ENCODE measurements around the gene PDE11A. TPM values are rescaled to one million over a fixed set of nuclear protein-coding genes. Genes with fewer than 3 reads are reported as not detected.
"Not testable (repeated sequence)": the region's sequence is repeated elsewhere in the genome, so short reads cannot be mapped to it uniquely, and the experiment has no call there.

PDE11A gene
- total RNA-seq, 1 donor = under 0.01 TPM

DNA sequence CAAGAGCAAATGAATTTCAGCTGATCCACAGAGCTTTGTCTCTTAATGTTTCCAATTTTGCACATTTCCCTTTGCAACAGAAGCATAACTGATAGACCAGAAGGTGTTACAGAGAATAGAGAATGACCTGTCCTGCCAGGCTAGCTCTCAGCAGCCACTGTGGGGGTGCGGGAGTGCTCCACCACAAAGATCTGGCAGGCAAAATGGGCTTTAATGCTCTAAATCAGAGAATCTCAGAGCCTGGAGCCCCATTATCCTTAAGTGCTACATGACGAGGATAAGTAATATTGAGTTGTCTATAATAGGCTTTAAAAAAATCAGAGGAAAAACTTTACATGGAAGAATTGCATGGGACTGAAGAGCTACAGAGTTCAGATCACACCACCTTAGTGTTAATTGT lies 245.7 kb downstream of the PDE11A start:
- H3K27me3 ChIP-seq (ENCODE audit: insufficient read depth, low read length) = no peaks in the 10 kb centered on the region
- no peaks in the 10 kb centered on the region for H3K9me3 ChIP-seq (ENCODE audit: low read depth, low read length)
- no peak overlapping the region for H3K4me3 ChIP-seq (ENCODE audit: low read length)

GRCh38 chr2:177822941-177823340 lies 249.6 kb downstream of the PDE11A start:
- no peaks in the 10 kb centered on the region for H3K27me3 ChIP-seq (ENCODE audit: insufficient read depth, low read length)

More for the DNA sequence above, 245.7 kb downstream of the PDE11A start:
- no peaks in the 10 kb centered on the region for H3K4me1 ChIP-seq (ENCODE audit: insufficient read depth, low read length)

GRCh38 chr2:177818412-177818811 lies 254.2 kb downstream of the PDE11A start:
- no peak overlapping the region for H3K4me3 ChIP-seq (ENCODE audit: low read length)
- H3K4me1 ChIP-seq (ENCODE audit: insufficient read depth, low read length) = no peaks in the 10 kb centered on the region
- no peaks in the 10 kb centered on the region for H3K9me3 ChIP-seq (ENCODE audit: low read depth, low read length)
- H3K27me3 ChIP-seq (ENCODE audit: insufficient read depth, low read length) = no peaks in the 10 kb centered on the region

More at GRCh38 chr2:177822941-177823340, 249.6 kb downstream of the PDE11A start:
- Histone ChIP-seq H3K9me3 (ENCODE audit: low read depth, low read length) (no peaks in the 10 kb centered on the region), H3K4me1 (ENCODE audit: insufficient read depth, low read length) (no peaks in the 10 kb centered on the region), H3K4me3 (ENCODE audit: low read length) (no peak overlapping the region)

DNA sequence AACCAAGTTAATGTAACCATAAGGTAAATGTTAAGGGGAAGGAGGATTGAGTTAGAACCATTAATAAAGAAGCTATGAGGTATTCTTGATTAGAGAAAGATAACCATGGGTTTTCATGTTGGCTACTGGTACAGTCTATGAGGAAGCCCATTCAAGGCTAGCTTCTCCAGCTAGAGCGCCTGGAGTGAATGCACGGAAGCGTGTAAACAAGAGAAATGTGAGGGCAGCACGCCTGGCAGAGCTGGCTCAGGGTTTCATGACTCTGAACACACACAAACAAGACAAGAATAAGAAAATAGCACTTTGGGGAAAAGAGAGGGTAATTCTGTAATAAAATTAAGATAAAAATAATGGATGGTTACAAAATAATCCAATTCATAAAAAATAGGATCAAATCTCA lies 255.3 kb downstream of the PDE11A start:
- Histone ChIP-seq H3K4me3 (ENCODE audit: low read length) (no peak overlapping the region), H3K27me3 (ENCODE audit: insufficient read depth, low read length) (no peaks in the 10 kb centered on the region), H3K9me3 (ENCODE audit: low read depth, low read length) (no peaks in the 10 kb centered on the region), H3K4me1 (ENCODE audit: insufficient read depth, low read length) (no peaks in the 10 kb centered on the region)

- Histone ChIP-seq H3K4me3 (ENCODE audit: low read length) (no peak overlapping the region), H3K4me1 (ENCODE audit: insufficient read depth, low read length) (no peaks in the 10 kb centered on the region), H3K27me3 (ENCODE audit: insufficient read depth, low read length) (no peaks in the 10 kb centered on the region), H3K9me3 (ENCODE audit: low read depth, low read length) (no peaks in the 10 kb centered on the region)
These were observed 255.8 kb downstream of the PDE11A start for GRCh38 chr2:177816766-177817165.

DNA sequence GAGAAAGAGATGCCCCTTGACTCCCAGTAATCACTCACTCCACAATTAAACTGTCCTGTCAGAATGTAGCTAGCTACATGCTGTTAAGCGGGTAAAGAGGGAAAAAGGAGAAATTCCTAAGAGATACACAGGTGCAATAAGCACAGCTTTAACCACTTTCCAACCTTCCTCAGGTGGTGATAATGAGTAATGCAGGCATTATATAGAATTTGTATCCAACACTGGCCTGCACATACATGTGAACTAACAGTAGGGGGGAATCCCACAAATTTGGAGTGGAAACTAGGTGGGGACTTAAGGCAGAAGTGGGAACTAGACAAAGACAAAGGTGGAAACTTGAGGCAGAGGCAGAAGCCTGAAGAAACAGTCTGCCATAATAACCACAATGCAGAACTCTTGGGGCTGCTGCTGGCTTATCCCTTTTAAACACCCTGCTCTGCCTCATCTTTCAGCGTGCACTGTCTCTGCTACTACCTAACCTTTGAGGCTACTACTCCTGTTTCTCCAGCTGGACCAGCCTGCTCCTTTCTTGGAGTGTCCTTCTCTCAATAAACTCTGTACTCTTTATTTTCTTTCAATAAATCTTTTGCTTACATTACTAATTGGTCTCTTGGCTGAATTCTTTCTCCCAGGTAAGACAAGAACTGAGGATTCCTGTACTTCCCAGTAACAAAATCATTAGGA lies 259.7 kb downstream of the PDE11A start:
- Histone ChIP-seq H3K4me1 (ENCODE audit: insufficient read depth, low read length) (no peaks in the 10 kb centered on the region), H3K4me3 (ENCODE audit: low read length) (no peak overlapping the region), H3K9me3 (ENCODE audit: low read depth, low read length) (no peaks in the 10 kb centered on the region), H3K27me3 (ENCODE audit: insufficient read depth, low read length) (no peaks in the 10 kb centered on the region)

DNA sequence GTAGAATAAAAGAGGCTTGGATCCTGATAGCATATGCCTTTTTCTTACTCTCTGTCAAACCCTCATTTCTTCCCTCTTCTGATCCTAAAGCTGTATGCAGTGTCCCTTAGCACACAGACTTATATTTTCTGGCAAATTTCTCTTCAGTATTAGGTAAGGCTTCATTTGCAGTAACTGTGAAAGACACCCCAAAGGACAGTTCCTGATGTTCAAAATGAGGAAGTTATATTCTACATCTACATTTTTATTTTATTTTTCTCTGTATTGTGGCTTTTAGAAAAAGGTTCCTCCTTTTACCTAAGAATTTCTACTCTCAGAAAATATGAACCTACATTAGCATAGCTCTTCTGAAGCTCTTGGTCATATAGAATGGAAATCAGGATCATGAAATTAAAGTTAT lies 261.7 kb downstream of the PDE11A start:
- Histone ChIP-seq H3K4me3 (ENCODE audit: low read length) (no peak overlapping the region), H3K27me3 (ENCODE audit: insufficient read depth, low read length) (no peaks in the 10 kb centered on the region), H3K9me3 (ENCODE audit: low read depth, low read length) (peaks cover 5% of the 10 kb centered on the region), H3K4me1 (ENCODE audit: insufficient read depth, low read length) (no peaks in the 10 kb centered on the region)

DNA sequence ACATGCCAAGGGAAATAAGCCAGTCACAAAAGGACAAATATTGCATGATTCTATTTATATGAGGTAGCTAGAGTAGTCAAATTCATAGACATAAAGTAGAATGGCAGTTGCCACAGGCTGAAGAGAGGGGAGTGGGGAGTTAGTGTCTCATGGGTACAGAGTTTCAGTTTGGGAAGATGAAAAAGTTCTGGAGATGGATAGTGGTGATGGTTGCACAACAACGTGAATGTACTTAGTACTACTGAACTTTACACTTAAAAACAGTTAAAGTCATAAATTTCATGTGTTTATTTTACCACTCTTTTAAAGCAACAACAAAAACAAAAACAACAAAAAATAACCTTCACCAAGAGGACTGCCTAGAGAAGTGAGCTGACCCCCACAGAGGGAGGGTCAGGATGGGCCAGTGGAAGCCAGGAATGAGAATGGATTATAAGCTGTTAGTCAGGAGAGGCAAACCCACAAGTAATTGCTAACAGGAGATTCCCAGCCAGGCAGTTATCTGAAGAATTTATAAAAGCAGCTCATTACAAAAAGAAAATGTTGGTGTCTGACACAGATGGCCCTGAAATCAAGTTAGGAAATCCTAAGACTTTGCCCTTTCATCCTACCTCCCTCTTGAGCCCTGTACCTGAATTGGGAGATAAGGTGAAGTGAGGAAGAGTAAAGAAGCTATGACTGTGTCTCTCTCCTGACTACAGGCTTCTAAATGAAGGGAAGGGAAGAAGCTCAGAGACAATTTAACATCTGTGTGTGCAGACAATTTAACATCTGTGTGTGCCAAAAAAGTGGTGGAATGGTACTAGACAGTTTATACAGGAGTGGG lies 263.4 kb downstream of the PDE11A start:
- Histone ChIP-seq H3K27me3 (ENCODE audit: insufficient read depth, low read length) (no peaks in the 10 kb centered on the region), H3K4me3 (ENCODE audit: low read length) (no peak overlapping the region), H3K9me3 (ENCODE audit: low read depth, low read length) (peaks cover 8% of the 10 kb centered on the region), H3K4me1 (ENCODE audit: insufficient read depth, low read length) (no peaks in the 10 kb centered on the region)

DNA sequence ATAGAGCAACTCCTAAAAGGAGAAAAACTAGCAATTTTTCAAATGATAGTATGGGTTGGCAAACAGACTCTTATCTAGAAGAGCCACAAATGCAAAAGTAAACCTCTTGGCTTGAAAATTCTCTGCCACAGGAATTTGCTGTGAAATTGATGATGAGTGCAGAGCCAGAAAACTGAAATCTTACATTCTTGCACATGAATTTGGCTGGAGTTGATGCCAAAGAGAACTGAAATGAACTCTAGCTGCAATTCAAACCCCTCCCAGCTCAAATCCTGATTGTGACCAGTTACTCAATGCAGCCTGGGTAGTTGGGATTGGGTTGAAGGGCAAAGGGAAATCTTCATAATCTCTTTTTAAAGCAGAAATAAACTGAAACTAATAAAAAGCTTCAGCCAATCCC lies 266.6 kb downstream of the PDE11A start:
- Histone ChIP-seq H3K4me3 (ENCODE audit: low read length) (no peak overlapping the region), H3K27me3 (ENCODE audit: insufficient read depth, low read length) (no peaks in the 10 kb centered on the region), H3K4me1 (ENCODE audit: insufficient read depth, low read length) (no peaks in the 10 kb centered on the region), H3K9me3 (ENCODE audit: low read depth, low read length) (peaks cover 8% of the 10 kb centered on the region)

GRCh38 chr2:177799531-177799930 lies 273.0 kb downstream of the PDE11A start:
- Histone ChIP-seq H3K9me3 (ENCODE audit: low read depth, low read length) (no peaks in the 10 kb centered on the region), H3K4me3 (ENCODE audit: low read length) (no peak overlapping the region), H3K4me1 (ENCODE audit: insufficient read depth, low read length) (no peaks in the 10 kb centered on the region), H3K27me3 (ENCODE audit: insufficient read depth, low read length) (peaks cover 8% of the 10 kb centered on the region)

DNA sequence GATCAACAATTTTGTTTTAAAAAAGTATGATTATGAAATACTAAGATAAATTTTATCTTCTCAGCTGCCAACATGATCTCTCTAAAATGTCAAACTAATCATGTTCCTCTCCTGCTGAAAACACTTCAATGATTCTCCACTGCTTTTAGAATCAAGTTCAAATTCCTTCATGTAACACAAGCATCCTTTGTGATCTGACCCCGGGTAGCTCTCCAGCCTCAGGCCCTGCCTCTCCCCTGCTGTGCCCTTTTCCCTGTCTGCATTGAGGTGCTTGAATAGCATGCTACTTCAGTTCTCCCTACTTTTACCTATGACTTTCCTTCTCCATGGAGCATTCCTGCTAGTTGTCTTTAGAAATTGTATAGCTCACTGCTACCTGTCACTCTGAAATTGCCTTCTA lies 274.8 kb downstream of the PDE11A start:
- Histone ChIP-seq H3K9me3 (ENCODE audit: low read depth, low read length) (no peaks in the 10 kb centered on the region), H3K27me3 (ENCODE audit: insufficient read depth, low read length) (peaks cover 8% of the 10 kb centered on the region), H3K4me3 (ENCODE audit: low read length) (no peak overlapping the region), H3K4me1 (ENCODE audit: insufficient read depth, low read length) (no peaks in the 10 kb centered on the region)

DNA sequence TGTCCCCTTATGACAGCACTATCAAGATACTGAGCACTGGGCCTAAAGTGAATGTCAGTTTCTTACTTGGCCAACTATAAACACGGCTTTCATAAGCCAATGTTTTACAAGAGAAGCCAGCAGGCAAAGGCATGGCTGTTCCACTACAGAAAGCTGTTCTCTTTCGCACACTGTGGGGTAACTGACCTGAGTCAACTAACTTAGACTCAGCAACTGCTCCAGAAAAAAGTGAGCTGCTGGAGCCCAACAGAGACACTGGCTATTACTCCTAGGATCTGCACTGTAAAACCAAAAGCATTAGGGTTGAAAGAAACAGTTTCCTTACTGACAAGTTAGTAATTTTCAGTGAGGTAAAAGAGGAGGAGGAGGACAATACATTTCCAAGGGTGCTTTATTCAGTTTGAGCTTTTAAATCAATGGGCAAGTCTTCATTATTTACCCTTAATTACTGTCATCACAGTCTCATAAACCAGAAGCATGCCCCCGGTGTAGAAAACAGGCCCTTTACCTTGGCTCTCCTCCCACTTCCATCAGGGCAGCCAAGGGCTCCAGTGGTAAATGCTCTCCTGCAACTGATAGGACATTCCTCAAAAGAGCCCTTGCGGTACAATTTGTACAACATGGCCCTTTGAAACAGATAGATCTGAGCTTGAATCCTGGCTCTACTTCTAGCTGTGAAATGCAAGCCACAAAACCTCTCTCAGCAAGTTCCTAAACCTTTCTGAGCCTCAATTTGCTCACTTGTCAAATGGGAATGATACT lies 275.7 kb downstream of the PDE11A start:
- no peaks in the 10 kb centered on the region for H3K4me1 ChIP-seq (ENCODE audit: insufficient read depth, low read length)
- H3K4me3 ChIP-seq (ENCODE audit: low read length) = no peak overlapping the region
- H3K9me3 ChIP-seq (ENCODE audit: low read depth, low read length) = no peaks in the 10 kb centered on the region
- peaks cover 8% of the 10 kb centered on the region for H3K27me3 ChIP-seq (ENCODE audit: insufficient read depth, low read length)

GRCh38 chr2:177796011-177796410 lies 276.6 kb downstream of the PDE11A start:
- H3K4me1 ChIP-seq (ENCODE audit: insufficient read depth, low read length) = no peaks in the 10 kb centered on the region
- no peaks in the 10 kb centered on the region for H3K9me3 ChIP-seq (ENCODE audit: low read depth, low read length)
- peaks cover 8% of the 10 kb centered on the region for H3K27me3 ChIP-seq (ENCODE audit: insufficient read depth, low read length)
- H3K4me3 ChIP-seq (ENCODE audit: low read length) = no peak overlapping the region

GRCh38 chr2:177785143-177785542 lies 287.4 kb downstream of the PDE11A start:
- H3K4me1 ChIP-seq (ENCODE audit: insufficient read depth, low read length) = peaks cover 15% of the 10 kb centered on the region
- H3K4me3 ChIP-seq (ENCODE audit: low read length); H3K9me3 ChIP-seq (ENCODE audit: low read depth, low read length); H3K27me3 ChIP-seq (ENCODE audit: insufficient read depth, low read length): not testable (repeated sequence)

- Histone ChIP-seq H3K4me1 (ENCODE audit: insufficient read depth, low read length) (peaks cover 15% of the 10 kb centered on the region), H3K27me3 (ENCODE audit: insufficient read depth, low read length) (no peaks in the 10 kb centered on the region), H3K9me3 (ENCODE audit: low read depth, low read length) (no peaks in the 10 kb centered on the region), H3K4me3 (ENCODE audit: low read length) (no peak overlapping the region)
These were observed 287.9 kb downstream of the PDE11A start for GRCh38 chr2:177784745-177785067.
